HG03139 (cell line): ENCODE data around the gene TPGS1.

Experiments used
- ATAC-seq: cut with Tn5 transposase; IDR thresholded peaks from one replicate; pipeline ENCODE4 v1.9.1; 2021; ENCODE audit not compliant: unreplicated experiment

Gene TPGS1, protein sequence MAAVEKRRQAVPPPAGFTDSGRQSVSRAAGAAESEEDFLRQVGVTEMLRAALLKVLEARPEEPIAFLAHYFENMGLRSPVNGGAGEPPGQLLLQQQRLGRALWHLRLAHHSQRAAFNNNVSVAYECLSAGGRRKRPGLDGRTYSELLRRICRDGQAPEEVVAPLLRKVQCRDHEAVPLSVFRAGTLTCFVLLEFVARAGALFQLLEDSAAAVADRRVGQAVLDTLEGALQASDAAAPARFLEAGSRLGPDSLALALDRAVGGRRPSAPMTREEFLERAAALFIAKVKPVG

DNA sequence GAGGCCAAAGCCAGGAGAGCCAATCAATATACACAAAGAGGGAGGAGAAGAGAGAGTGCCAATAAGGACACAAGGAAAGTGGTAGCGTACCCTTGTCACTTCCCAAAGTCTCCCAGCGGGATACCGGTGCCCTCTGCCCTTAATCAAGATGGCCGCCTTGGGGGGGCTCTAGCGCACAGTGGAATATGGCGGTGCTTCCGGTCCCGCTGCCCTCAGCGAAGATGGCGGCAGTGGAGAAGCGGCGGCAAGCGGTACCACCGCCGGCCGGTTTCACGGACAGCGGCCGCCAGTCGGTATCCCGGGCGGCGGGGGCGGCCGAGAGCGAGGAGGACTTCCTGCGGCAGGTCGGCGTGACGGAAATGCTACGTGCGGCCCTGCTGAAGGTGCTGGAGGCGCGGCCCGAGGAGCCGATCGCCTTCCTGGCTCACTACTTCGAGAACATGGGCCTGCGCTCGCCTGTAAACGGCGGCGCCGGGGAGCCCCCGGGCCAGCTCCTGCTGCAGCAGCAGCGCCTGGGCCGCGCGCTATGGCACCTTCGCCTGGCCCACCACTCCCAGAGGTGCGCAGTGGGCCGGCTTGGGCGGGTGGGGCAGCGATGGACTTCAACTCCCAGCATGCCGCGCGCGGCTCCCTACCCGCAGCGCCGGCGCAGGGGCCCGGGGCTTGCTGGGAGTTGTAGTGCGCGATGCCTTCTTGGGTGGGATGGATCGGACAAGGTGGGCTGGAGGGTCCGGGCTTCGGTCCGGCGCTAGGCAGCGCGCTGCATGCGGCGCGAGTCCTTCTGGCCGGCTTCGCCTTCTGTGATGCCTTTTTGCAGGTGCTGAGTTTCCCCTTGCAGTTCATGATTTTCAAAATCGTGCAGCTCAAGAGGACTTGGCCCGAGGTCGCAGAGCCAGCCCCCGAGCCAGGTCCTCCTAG, at the start of gene TPGS1:
Gene TPGS1 (plus strand): TSS at position 212 of the 918 bp plus-strand sequence. CDS start 10 bp downstream, at position 222.
- peak; percentile 42 for ATAC-seq

DNA sequence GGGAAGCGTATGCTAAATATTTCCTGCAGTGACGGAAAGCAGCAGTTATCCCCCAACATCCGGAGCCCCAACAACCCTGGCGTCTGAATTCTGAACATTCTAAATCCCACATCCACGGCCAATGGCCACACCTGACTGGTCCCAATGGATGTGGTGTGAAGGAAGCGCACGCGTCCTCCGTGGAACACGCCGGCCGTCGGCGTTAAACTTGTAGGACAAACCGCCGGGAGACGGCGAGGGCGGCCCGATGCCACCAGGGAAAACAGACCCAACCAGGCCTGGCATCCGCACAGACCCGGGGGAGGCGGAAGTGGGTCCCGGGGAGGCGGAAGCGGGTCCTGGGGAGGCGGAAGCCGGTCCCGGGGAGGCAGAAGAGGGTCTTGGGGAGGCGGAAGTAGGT, 49.7 kb upstream of the TPGS1 start:
- no peak for ATAC-seq

DNA sequence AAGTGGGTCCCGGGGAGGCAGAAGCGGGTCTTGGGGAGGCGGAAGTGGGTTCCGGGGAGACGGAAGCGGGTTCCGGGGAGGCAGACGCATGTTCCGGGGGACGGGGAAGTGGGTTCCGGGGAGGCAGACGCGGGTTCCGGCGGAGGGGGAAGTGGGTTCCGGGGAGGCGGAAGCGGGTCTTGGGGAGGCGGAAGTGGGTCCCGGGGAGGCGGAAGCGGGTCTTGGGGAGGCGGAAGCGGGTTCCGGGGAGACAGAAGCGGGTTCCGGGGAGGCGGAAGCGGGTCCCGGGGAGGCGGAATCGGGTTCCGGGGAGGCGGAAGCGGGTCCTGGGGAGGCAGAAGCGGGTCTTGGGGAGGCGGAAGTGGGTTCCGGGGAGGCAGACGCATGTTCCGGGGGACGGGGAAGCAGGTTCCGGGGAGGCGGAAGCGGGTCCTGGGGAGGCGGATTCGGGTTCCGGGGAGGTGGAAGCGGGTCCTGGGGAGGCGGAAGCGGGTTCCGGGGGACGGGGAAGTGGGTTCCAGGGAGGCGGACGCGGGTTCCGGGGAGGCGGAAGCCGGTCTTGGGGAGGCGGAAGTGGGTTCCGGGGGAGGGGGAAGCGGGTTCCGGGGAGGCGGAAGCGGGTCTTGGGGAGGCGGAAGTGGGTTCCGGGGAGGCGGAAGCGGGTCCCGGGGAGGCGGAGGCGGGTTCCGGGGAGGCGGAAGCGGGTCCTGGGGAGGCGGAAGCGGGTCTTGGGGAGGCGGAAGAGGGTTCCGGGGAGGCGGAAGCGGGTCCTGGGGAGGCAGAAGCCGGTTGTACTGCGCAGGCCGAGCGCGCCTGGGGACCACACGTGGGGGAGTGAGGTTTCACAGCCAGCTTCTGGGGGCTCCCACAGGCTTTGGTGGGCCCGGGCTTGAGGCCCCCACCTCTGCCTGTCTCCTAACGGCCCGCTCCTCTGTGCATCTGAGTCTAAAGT, 48.9 kb upstream of the TPGS1 start:
- no peak for ATAC-seq

DNA sequence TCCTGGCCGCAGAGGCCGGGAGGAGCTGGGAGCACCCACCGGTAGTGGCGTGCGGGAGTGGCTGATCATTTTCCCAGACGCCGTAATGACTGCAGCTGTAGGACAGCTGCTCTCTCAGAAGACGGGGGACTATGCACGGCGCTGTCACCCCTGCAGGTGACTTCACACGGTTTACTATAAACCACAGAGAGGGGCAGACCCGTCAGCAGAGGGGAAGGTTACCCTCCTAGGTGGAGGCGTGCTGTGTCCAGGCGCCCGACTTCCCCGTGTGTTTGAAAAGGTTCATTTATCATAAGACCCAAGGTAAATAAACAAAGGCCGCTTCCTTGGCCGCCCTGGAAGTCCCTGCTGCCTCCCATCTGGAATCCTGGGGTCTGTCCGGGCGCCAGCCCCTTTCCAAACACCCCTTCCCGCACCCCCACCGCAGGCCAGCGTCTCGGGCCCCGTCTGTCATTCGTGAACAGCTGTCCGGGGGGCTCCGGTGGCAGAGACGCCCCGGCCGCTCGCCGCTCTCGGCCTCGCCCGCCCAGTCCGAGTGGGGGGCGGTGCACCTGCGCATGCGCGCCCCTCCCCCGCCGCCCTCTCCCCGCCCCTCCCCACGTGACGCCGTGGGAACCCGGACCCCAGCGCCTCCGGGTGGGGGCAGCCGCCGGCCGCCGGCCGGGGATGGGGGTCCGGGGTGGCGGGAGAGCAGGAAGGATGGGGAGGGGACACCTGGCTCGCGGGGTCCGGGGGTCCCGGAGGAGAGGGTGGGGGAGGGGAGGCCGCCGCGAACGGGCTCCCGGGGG, 47.4 kb upstream of the TPGS1 start:
- no peak for ATAC-seq

DNA sequence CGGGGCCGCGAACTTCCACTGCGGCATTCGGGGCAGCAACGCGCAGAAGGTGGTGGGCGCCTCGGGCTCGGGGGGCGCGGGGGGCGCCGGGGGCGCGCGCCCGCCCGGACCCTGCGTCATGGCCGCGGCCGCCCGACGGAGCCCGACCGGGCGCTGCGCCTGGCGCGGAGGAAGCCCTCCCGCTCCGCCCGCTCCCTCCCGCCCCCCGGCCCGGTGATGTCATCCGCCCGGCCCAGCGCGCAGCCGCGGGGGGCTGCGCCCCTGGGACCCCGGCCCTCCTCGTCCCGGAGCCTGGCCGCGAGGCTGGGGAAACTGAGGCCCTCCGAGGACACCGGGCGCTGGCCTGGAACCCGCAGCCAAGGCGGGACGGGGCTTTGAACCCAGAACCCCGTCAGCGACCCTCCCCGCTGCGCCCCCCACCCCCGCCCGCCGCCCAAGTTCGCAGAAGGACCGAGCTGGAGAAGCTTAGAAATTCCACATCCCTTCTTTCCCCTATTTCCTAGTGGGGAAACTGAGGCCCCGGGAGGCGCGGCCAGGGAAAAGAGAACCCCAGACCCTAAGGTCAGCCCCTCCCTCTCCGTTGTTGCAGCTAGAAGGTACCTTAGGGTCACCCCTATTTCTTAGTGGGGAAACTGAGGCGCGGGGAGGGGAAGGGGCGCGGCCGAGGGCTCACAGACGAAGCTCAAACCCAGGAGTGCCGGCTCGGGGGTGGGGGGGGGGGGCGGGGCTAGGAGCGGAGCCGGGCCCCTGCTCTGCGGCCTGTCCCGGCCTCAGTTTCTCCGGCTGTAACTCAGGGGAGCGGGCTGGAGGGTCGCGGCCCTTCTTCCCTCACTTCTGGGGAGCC, 46.2 kb upstream of the TPGS1 start, which contains the start of gene SHC2:
Gene SHC2 (minus strand): TSS at position 157 of the 844 bp plus-strand sequence. CDS start 37 bp downstream, at position 120.
- ATAC-seq, result no peak

DNA sequence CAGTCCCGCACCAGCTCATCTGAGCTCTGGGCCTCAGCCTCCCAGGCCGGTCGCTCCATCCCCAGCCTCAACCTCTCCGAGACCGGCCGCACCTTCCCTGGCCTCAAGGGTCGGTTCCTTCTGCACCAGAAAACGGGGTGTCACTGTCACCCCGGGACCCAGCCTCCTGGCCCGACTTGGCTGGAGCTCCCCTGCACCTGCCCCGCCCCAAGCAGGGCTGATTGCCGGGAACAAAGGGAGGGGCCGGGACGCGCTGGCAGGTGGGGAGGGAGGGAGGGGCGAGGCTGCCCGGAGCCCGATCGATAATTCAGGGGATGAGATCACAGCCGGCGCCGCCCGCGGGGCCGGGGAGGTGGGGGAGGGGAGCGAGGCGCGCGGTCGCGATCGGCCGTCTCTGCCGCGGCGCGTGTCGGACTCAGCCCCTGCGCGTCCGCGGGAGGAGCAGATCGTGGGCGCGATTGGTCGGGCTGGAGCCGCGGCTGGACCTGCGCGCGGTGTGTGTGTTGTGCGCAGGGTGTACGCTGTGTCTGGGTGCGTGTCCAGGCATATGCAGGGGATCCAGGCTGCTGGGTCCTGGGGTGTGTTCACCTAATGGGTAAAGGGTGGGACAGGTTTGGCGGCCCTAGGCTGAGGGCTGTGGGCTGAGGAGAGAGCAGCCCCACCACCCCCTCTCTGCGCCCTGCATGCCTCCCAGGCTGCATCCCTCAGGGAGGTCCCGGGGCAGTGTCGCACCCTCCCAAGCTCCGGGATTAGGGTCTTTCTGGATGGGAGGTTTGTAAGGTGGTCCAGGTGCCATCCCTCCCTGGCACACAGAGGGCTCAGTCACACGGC, 45.4 kb upstream of the TPGS1 start:
- no peak for ATAC-seq

DNA sequence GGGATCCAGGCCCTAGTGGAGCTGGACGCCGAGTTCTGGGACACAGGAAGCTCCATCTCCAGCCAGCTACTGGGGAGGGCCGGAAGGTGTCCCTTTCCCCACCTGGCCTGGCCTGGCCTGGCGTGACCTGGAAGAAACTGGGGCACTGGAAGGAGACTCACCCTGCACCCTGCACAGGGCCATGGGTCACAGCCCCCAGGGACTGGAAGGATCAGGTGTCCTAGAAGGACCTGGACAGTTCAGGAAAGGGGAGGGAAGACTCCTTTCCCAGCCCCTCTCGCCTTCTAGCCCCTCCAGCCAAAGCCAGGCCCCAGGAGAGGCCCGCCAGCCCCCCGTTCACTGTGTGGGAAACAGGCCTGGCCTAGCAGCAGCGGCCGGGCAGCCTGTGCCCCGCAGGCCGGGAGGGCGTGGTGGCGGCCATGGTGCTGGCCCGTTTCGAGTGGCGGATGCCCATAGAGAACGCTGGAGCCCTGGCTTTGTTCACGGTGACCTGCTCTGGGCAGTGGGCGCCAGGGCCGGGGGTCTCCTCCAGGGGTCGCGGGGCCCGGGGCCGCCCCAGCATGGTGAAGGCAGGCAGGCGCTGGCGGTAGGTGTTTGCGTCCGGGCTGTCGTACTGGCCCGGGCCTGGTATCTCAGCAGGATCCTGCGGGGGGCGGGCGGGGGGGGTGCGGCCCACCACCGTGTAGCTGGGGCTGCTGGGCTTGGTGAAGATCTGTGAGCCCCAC, 43.7 kb upstream of the TPGS1 start:
- no peak for ATAC-seq

DNA sequence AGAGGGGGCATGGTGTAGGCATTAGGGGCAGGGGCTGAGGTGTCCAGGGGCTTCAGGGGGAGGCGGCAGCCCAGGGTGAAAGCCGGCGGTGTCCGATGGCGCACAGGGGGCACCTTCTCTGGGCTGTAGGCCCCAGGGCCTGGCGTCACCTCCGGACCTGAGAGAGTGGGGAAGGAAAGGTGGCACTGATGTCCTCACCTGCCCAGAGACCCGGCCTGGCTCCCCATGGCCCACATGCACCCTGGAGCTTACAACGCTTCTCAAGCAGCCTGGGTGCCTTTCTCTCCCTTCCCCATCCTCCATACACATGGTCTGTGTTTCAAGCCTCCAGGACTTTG, 43.1 kb upstream of the TPGS1 start:
- no peak for ATAC-seq

DNA sequence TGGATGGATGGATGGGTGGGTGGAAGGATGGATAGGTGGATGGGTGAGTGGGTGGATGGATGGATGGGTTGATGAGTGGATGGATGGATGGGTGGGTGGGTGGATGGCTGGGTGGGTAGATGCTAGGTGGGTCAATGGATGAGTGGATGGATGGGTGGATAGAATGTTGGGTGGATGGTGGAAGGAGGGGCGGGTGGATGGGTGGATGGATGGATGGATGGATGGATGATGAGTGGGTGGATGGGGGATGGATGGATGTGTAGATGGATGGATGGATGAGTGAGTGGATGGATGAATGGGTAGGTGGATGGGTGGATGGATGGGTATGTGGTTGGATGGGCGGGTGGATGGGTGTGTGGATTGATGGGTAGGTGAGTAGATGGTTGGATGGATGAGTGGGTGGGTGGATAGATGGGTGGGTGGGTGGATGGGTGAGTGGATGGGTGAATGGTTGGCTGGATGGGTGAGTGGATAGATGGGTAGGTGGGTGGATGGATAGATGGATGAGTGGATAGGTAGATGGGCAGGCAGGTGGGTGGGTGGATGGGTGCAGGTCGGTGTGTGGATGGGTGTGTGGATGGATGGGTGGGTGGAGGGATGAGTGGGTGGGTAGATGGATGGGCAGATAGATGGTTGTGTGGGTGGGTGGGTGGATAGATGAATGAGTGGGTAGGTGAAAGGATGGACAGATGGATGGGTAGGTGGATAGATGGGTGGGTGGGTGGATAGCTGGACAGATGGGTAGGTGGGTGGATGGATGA, 42.1 kb upstream of the TPGS1 start:
- ATAC-seq, result no peak

DNA sequence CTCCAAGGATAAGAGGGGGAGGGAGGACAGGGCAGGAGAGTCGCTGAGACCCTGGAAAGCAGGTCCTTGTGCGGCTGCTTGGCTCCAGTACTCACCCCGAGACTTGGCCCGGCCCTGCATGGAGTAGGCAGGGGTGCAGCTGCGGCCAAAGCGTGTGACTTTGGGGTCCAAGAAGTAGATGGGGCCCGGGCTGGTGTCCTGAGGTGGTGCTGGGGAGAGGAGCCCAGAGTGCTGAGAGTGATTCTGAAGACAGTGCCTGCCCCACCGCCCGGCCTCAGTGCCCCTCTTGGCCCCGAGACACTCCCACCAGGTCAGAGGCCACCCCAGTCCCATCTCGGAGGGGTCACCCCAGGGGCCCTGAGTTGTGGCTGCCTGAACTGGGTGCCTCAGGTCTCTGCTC, 39.7 kb upstream of the TPGS1 start:
- ATAC-seq, result no peak

DNA sequence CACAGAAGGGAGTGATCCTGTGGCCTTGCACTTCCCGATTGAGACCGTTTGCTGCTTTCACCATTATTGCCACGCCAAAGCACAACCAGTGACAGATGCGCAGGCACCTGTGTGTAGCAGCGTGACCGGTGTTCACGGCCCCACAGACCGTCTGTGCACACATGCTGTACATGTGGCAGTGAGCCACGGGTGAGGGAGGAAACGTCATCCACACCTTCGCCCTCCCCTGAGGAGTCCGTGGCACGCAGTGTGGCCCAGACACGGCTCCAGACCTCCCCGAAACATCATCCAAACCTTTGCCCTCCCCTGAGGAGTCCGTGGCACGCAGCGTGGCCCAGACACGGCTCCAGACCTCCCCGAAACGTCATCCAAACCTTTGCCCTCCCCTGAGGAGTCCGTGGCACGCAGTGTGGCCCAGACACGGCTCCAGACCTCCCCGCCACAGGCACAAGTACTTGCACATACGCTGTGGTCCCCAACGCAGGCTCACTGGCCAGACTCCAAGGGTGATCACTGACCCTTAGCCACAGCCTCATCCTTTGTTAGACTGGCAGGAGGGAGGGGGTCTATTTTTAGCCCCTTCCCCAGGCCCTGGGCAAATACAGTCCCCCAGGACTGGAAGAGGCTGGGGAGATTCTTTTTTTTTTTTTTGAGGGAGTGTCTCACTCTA, 38.6 kb upstream of the TPGS1 start:
- ATAC-seq, result no peak

DNA sequence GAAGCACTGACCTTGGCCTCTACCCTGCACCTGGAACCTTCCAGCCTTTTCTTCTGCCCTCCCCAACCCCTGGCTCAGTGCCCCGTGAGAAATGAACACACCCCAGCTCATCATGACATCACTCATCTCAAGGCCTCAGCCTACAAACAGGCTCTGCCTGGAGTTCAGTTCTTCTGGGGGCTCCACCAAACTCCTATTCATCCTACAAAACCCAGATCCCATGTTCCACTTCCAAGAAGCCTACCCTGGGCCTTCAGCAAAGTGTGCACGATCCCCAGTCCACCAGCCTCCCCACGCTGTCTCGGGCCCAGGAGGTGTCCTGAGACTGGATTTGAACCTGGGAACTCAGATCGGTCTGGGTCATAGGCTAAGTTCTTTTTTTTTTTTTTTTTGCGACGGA, 37.5 kb upstream of the TPGS1 start:
- no peak for ATAC-seq

DNA sequence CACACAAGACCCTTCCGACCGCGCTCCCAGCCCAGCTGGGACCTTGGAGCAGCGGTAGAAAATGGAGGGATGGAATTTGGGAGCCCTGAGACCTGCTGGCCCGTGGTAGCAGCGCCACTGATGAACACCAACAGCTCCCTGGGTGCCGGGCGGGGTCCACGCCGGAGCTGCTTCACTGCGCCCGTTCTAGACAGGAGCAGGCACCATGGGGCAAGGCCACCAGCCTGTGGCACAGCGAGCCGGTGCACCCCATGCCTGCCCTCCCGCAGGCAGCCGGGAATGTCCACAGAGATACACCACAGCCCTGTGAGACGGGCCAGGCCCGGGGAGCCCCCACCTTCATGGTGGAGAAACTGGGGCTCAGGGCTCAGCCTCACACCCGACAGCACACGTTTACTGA, 36.6 kb upstream of the TPGS1 start:
- ATAC-seq, result no peak

DNA sequence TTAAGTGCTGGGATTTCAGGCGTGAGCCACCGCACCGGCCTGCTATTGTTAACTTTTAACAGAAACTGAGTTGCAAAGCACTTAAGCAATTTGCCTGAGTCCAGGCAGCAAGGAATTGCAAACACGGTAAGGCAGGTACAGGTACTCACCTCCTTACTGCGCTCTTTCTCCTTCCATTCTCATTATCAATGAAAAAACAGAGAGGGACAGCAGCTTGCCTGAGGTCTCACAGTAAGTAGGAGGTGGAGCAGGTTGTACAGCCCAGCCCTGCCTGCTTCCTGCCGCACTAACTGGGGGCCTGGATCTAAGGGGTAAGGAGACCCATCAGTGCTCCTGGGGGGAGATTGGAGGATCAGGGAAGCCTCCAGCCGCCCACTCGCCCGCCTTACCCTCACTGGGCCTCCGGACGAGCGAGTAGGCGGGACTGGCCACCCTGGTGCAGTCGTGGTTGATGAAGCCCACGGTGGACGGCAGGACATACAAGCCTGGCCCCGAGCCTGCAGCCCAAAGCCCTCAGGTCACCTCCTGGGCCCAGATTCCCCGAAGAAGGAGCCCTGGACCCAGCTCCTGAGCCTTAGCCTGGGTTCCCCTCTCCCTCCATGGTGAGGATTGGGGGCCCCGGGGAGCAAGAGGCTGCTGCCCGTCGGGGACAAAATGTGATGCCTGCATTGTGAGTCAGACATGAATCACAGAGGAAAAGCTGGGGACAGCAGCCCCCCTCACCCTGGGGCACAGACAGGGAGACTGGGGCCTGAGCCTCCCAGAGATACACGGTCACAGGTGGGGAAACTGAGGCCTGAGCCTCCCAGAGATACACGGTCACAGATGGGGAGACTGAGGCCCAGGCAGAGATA, 35.1 kb upstream of the TPGS1 start:
- ATAC-seq, result no peak
